Tibial artery (tissue), 4 donors: ENCODE measurements around the gene IPO13.

Experiments used
- DNase-seq, 2 donors: peaks; one replicate each; pipeline ENCODE4 v3.0.0-alpha.2; 2019
- H3K27ac ChIP-seq, 2 donors: fragments of 200-600 bp; sonication (generic) in 1 of 2; 1 replicate in 1 of 2; 2 replicates in 1 of 2; pipeline ENCODE4 v1.5.1; 2018 to 2019; ENCODE audit warnings: mild to moderate bottlenecking in 1 of 2
- H3K27me3 ChIP-seq, 2 donors: fragments of 200-600 bp; sonication (generic) in 1 of 2; one replicate each; pipeline versions ENCODE4 v1.5.1 to v1.6.0; 2016 to 2019
- H3K36me3 ChIP-seq, 3 donors: fragments of 200-600 bp; sonication (generic) in 2 of 3; one replicate each; pipeline ENCODE4 v1.5.1; 2016 to 2019; ENCODE audit warnings: mild to moderate bottlenecking in 2 of 3
- H3K4me1 ChIP-seq, 4 donors: fragments of 200-600 bp; sonication (generic) in 2 of 4; 1 replicate in 3 of 4; 2 replicates in 1 of 4; pipeline ENCODE4 v1.5.1; 2016 to 2019
- H3K4me3 ChIP-seq, 2 donors: fragments of 200-600 bp; sonication (generic) in 1 of 2; 1 replicate in 1 of 2; 2 replicates in 1 of 2; pipeline ENCODE4 v1.5.1; 2018 to 2019; ENCODE audit warnings: mild to moderate bottlenecking in 2 of 2
- H3K9me3 ChIP-seq, 3 donors: fragments of 200-600 bp; sonication (generic) in 1 of 3; one replicate each; pipeline ENCODE4 v1.5.1; 2016 to 2019
- intact Hi-C: fragments of 100-400 bp; cut with DNase I; formaldehyde crosslinking; loops from one replicate; pipeline ENCODE4 v1.15.0; 2023; ENCODE audit warnings: low total_unique reads
- TF ChIP-seq, protein P1 (sequence below), 2 experiments: fragments of 200-600 bp in 1 of 2; fragments of 450-650 bp in 1 of 2; IDR thresholded peaks; one replicate each; pipeline ENCODE4 v1.5.1; 2017 to 2019; ENCODE audit warnings: antibody characterized with exemption in 2 of 2, mild to moderate bottlenecking in 1 of 2, moderate library complexity in 1 of 2

The IPO13 gene

DNA sequence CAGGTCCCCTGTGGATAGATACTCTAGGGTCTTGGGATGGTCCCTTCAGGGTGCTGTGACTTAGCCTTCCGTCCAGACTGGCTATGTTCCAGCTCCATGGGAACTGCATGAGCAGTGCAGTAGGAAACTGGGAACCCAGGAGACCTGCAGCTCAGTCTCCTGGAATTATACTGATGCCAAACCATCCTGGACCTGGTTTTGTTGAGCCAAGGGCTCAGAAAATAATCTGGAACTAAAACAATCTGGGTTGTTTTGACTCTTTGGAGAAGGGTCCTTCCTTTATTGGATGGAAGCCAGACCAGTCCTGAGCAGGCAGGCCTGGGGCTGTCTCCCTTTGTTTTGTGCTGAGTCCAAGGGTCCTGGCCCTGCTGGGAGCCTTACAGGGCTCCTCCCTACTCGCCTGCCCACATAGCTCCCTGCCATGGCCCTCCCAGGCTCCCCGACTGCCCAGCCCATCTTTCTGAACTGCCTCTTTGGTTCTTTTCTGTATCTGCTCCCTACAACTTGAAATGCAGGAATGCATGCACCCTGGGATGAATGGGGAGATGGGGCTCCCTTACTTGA, 1.2 kb downstream of the IPO13 start:
- H3K4me1 ChIP-seq: peaks cover 0 to 42% (median 29%) of the 10 kb centered on the region in 4 donors
- TF ChIP-seq, protein P1, sequence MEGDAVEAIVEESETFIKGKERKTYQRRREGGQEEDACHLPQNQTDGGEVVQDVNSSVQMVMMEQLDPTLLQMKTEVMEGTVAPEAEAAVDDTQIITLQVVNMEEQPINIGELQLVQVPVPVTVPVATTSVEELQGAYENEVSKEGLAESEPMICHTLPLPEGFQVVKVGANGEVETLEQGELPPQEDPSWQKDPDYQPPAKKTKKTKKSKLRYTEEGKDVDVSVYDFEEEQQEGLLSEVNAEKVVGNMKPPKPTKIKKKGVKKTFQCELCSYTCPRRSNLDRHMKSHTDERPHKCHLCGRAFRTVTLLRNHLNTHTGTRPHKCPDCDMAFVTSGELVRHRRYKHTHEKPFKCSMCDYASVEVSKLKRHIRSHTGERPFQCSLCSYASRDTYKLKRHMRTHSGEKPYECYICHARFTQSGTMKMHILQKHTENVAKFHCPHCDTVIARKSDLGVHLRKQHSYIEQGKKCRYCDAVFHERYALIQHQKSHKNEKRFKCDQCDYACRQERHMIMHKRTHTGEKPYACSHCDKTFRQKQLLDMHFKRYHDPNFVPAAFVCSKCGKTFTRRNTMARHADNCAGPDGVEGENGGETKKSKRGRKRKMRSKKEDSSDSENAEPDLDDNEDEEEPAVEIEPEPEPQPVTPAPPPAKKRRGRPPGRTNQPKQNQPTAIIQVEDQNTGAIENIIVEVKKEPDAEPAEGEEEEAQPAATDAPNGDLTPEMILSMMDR (IDR thresholded peaks at IDR 0.05): no peak
- intact Hi-C loops: loop anchor here (2.0 to 10.0 kb wide), 3 partner anchors 19 to 87 kb away; partner anchors contain the start of genes ATP6V0B and SLC6A9
- no peaks in the 10 kb centered on the region for H3K9me3 ChIP-seq
- peaks cover 0 to 18% (median 6%) of the 10 kb centered on the region in 3 donors for H3K36me3 ChIP-seq
- H3K27me3 ChIP-seq: no peaks in the 10 kb centered on the region
- H3K27ac ChIP-seq: peak overlapping the region in 1 of 2 donors; percentile 94
- no peak for DNase-seq
- peak overlapping the region; percentile 73 to 74 for H3K4me3 ChIP-seq

DNA sequence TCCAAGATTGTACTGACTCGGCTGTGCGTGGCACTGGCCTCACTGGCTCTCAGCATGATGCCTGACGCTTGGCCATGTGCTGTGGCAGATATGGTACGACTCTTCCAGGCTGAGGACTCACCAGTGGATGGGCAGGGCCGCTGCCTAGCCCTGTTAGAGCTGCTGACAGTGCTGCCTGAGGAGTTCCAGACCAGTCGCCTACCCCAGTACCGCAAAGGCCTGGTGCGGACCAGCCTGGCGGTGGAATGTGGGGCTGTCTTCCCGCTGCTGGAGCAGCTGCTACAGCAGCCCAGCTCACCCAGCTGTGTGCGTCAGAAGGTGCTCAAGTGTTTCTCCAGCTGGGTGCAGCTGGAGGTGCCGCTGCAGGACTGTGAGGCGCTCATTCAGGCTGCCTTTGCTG, 2.9 kb downstream of the IPO13 start:
- no peak for DNase-seq
- Histone ChIP-seq H3K36me3 (peaks cover 0 to 18% (median 6%) of the 10 kb centered on the region in 3 donors), H3K27me3 (no peaks in the 10 kb centered on the region), H3K9me3 (no peaks in the 10 kb centered on the region), H3K4me3 (no peak overlapping the region), H3K27ac (no peak overlapping the region), H3K4me1 (peaks cover 0 to 37% (median 29%) of the 10 kb centered on the region in 4 donors)
- TF ChIP-seq, protein P1 (IDR thresholded peaks at IDR 0.05): no peak
- intact Hi-C loops: loop anchor here (2.0 to 10.0 kb wide), 2 partner anchors 17 to 85 kb away; partner anchors contain the start of gene SLC6A9

DNA sequence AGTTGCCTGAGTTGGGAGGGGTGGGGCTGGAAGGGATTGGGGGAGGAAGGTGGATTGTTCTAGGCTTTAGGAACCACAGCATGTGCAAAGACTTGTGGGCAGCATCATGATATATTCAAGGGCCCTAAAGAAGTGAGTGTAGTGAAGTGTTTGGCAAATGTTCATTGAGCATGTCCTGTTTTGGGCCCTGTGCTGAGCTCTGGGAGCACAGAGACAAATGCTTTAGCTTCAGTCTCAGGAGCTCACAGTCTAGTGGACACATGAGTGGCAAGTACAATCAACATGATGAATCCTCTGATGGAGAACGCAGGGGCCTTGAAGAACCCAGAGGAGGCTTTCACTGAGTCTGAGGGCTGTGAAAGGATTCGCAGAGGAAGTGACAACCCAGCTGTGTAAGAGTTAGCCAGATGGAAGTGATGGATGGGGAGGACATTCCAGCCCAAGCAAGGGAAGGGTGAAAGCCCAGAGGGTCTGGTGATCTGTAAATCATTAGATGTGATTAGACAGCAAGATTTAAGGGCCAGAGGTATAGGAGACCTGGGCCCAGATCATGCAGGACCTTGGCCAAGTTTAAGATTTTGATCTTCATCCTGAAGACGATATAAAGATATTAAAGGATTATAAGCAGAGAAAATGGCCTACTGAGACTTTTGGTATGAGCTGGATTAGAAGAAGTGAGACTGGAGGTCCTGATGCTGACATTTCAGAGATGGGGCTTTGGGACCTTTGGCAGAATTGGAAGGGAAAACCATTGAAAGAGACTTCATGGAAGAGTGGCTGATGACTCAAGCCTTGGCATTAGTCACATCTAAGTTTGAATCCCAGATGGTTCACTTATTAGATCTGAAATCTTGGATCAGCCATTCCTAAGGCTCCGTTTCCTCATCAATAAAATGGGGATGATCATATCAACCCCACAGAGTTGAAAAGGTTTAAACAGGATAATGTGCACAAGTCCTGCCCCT, 4.6 kb downstream of the IPO13 start:
- Histone ChIP-seq H3K9me3 (no peaks in the 10 kb centered on the region), H3K27me3 (no peaks in the 10 kb centered on the region), H3K36me3 (peaks cover under 1 to 29% (median 9%) of the 10 kb centered on the region in 3 donors), H3K27ac (no peak overlapping the region), H3K4me3 (no peak overlapping the region), H3K4me1 (peaks cover 0 to 23% (median 20%) of the 10 kb centered on the region in 4 donors)
- DNase-seq: no peak
- TF ChIP-seq, protein P1 (IDR thresholded peaks at IDR 0.05): no peak
- intact Hi-C loops: no loop called here

DNA sequence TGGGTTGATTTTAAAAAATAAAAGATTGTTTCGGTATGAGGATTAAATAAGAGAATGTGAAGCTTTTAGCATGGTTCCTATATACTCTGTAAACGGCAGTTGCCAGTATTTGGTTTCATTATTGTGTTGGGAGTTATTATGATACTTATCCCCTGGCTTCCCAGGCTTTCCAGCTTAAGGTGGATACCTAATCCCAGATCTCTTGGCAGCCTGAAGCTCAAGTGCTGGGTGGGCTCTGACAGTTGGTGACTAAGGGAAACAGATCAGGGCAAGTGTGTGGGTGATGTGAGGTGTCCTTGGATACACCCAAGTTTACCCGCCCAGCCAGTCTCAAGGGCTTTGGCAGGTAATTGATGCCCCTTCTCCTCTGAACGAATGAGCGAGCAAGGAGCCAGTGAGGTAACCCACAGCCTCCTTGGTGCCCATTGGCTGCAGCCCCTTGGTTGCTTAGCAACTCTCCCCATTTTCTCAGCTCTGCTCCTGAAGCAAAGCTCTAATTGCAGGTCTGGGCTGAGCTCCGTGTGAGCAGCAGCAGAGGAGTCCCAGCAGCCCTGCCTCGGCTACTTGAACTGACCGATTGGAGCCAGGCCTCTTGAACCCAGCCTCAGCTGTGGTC, 6.1 kb downstream of the IPO13 start:
- intact Hi-C loops: no loop called here
- no peak overlapping the region for H3K4me3 ChIP-seq
- H3K27me3 ChIP-seq: no peaks in the 10 kb centered on the region
- peaks cover 0 to 15% (median 12%) of the 10 kb centered on the region in 4 donors for H3K4me1 ChIP-seq
- no peak for DNase-seq
- peaks cover 16 to 44% (median 24%) of the 10 kb centered on the region in 3 donors for H3K36me3 ChIP-seq
- H3K27ac ChIP-seq: no peak overlapping the region
- TF ChIP-seq, protein P1 (IDR thresholded peaks at IDR 0.05): no peak
- H3K9me3 ChIP-seq: no peaks in the 10 kb centered on the region

DNA sequence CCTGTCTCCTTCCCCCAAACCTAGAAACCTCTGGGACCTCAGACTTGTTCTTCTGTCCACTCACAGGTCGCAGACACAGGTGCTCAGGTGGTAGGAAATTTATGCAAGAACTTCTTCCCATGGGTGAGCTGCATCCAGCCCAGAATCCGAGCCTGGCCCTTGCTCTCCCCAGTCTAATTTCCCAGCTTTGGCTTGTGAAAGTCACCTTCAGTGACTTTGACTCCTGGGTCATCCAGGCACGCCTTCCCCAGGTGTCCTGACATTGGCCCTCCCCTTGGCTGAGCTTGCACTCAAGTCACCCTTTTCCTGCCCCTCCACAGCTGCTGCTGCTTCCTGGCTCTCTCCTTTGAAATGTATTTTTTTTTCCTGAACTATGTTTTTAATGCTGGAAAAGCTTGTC, 6.6 kb downstream of the IPO13 start:
- H3K27me3 ChIP-seq: no peaks in the 10 kb centered on the region
- no peak overlapping the region for H3K4me3 ChIP-seq
- DNase-seq: no peak
- H3K9me3 ChIP-seq: no peaks in the 10 kb centered on the region
- intact Hi-C loops: no loop called here
- H3K4me1 ChIP-seq: peaks cover 0 to 9% (median 7%) of the 10 kb centered on the region in 4 donors
- no peak overlapping the region for H3K27ac ChIP-seq
- H3K36me3 ChIP-seq: peaks cover 20 to 50% (median 30%) of the 10 kb centered on the region in 3 donors
- TF ChIP-seq, protein P1 (IDR thresholded peaks at IDR 0.05): no peak
